Measurements from ENCODE around the gene RBMS3.

DNA sequence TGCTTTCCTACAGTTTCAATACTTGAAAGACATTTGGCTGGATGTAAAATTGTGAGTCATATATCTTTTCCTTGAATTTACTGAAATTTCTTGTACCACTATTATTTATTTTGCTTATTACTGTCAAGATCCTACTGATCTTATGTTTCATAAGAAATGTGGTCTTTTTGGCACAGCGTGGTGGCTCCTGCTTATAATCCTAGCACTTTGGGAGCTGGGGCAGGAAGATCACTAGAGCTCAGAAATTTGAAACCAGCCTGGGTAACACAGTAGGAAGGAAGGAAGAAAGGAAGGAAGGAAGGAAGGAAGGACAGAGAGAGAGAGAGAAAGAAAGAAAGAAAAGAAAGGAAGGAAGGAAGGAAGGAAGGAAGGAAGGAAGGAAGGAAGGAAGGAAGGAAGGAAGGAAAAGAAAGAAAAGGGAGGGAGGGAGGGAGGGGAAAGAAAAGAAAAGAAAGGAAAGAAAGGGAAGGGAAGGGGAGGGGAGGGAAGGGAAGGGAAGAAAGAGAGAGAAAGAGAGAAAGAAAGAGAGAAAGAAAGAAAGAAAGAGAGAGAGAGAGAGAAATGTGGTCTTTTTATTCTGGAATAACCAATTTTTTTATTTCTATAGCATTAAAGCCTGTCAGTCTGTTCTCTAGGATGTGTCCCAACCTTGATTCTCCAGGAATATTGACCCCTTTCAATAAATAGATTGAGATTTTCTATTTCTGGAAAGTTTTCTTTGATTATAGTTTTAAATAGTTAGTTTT lies 753.5 kb downstream of the RBMS3 start:
- TF ChIP-seq CTCF (IDR thresholded peaks at IDR 0.05) (no peak), EZH2 (IDR thresholded peaks at IDR 0.05) (no peak)
